NB4 (cell line): ENCODE data around the gene KIAA1143.

ENCODE experiments used
- DNase-seq: peaks from one replicate; pipeline ENCODE4 v3.0.0; 2010; ENCODE audit warnings: low read depth
- H3K4me3 ChIP-seq: one replicate; pipeline ENCODE4 v1.5.1; 2011; ENCODE audit warnings: mild to moderate bottlenecking, low read depth, low read length, moderate library complexity
- MYC ChIP-seq: IDR thresholded peaks from 2 replicates; pipeline ENCODE4 v1.6.1; 2011; ENCODE audit warnings: low read depth, low read length
- POLR2A ChIP-seq: IDR thresholded peaks from 2 replicates; pipeline ENCODE4 v1.6.1; 2011; ENCODE audit warnings: mild to moderate bottlenecking; ENCODE audit not compliant: insufficient read length; ENCODE audit errors: extremely low read depth
- TF ChIP-seq, protein P1 (sequence below): IDR thresholded peaks from 2 replicates; pipeline ENCODE4 v1.6.1; 2011; ENCODE audit warnings: low read depth, low read length
- TF ChIP-seq, protein P2 (sequence below): IDR thresholded peaks from one replicate; pipeline ENCODE4 v1.5.1; 2012; ENCODE audit warnings: low read depth, low read length

KIAA1143 gene

DNA sequence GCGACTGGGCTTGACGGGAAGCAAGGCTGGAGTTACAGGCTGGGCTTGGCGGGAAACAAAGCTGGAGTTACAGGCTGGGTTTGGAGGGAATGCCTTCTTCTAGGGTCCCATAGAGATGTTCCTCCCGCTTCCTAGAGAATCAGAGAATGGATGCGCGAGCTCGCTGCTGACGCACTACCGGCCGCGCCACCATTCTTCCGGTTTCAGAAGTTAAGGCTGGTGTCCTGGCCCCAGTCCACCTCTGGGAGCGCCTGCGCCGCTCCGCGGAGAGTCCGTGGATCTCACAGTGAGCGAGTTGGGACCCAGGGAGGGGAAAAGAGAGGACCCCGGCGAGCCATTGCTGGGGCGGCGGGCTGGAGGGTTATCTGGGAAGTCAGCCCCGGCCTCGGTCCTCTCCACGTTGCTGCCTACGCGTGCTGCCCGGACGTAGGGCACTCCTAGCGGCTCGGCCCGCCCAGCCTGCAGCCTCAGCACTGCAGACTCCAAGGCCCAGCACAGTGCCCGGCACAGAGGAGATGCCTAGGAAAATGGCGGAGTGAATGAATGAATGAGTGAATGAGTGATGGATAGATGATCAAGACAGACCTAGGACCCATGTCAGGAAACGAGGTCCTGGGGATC, 48.9 kb downstream of the KIAA1143 start, which contains the start of gene ZNF502:
Gene ZNF502, plus strand, starts transcription at position 206 of the 621 bp plus-strand sequence. CDS start 7,602 bp downstream, outside the sequence.
- TF ChIP-seq, protein P1, sequence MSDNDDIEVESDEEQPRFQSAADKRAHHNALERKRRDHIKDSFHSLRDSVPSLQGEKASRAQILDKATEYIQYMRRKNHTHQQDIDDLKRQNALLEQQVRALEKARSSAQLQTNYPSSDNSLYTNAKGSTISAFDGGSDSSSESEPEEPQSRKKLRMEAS: no peak
- TF ChIP-seq, protein P2, sequence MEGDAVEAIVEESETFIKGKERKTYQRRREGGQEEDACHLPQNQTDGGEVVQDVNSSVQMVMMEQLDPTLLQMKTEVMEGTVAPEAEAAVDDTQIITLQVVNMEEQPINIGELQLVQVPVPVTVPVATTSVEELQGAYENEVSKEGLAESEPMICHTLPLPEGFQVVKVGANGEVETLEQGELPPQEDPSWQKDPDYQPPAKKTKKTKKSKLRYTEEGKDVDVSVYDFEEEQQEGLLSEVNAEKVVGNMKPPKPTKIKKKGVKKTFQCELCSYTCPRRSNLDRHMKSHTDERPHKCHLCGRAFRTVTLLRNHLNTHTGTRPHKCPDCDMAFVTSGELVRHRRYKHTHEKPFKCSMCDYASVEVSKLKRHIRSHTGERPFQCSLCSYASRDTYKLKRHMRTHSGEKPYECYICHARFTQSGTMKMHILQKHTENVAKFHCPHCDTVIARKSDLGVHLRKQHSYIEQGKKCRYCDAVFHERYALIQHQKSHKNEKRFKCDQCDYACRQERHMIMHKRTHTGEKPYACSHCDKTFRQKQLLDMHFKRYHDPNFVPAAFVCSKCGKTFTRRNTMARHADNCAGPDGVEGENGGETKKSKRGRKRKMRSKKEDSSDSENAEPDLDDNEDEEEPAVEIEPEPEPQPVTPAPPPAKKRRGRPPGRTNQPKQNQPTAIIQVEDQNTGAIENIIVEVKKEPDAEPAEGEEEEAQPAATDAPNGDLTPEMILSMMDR: no peak
- no peak for TF ChIP-seq MYC
- no peak for TF ChIP-seq POLR2A
- peak within 1 kb of the TSS; percentile 73 for H3K4me3 ChIP-seq
- DNase-seq: peak; percentile 73
